GM21381 (cell line): ENCODE measurements around the gene ENC1.

Experiments
- ATAC-seq: cut with Tn5 transposase; IDR thresholded peaks from one replicate; pipeline ENCODE4 v1.9.1; 2021; ENCODE audit warnings: mild to moderate bottlenecking, moderate library complexity; ENCODE audit not compliant: unreplicated experiment

Gene ENC1

DNA sequence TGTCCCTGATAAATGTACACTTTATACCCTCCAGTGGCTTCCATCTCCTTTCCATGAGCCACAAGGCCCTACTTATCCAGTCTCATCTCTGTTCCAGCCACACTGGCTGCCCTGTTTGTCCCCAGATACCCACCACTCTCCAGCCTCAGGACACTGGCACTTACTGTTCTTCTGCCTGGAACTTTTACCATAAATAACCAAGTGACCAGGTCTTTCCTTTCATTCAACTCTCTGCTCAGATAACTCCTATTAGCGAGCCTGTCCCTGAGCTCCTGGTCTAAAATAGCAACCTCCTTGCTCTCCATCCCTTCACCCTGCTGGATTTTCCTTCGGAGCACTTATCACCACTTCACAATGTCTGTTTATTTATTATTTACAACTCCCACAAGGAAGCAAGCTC, 16.6 kb upstream of the ENC1 start:
- ATAC-seq = no peak

DNA sequence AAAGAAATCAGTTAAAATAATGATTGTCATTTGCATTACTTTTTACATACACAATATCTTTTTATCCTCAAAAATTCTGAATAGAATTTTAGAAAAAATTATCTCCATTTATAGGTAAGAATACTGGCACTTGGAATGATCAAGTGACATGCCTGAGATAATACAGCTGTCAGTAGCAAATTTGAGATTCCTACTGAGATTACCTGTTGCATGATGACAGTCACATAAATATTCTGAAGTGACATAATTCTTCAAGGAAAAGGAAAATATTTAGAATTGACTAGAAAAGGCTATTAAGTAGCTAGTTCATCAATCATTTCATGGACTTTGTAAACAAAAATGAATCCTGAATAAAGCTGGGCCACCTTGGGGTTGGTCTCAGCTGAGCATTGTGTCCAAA, 15.2 kb upstream of the ENC1 start:
- no peak for ATAC-seq

DNA sequence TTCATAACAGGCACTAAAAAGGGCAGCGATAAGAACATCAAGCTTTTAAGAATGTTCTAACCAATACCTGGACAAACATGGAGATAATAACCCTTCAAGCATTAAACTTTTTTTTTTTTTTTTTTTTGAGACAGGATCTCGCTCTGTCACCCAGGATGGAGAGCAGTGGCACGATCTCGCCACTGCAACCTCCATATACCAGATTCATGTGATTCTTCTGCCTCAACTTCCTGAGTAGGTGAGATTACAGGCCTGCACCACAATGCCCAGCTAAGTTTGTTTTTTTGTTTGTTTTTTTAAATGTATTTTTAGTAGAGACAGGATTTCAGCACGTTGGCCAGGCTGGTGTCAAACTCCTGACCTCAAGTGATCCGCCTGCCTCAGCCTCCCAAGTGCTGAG, 14.7 kb upstream of the ENC1 start:
- ATAC-seq = no peak

DNA sequence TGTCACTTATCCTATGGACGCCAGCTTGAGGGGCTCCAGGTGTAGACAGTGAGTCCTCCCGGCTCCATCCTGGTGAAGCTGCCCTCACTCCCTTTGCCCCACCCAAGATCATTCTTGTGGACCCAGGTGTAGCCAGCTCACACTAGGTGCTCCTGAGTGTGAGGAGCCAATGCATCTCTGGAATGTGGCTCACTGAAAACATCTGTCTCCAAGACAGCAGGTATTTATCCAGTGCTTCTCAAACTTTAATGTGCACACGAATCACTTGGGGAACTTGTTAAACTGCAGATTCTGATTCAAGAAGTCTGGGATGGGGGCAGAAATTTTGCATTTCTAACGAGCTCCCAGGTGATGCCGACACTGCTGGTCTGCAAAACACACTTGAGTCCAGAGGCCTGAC, 13.5 kb upstream of the ENC1 start:
- ATAC-seq = no peak

DNA sequence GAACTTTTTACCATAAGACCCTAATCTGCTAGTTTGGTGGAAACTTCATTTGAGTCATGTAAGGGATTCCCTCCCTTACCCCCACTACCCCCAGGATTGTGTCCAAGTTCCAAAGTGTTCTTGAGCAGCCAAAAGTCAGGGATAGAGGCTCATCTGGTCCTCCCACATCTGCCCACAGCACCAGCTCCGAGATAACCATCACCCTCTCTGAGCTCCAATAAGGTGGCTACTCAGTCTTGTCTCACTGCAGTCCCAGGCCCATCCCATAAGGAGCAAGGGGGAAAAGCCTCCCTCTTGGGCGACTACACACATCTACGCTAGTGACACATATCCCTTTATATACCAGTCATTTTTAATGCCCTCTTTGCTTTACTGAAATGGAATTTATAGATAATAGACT, 12.0 kb upstream of the ENC1 start:
- ATAC-seq = no peak

DNA sequence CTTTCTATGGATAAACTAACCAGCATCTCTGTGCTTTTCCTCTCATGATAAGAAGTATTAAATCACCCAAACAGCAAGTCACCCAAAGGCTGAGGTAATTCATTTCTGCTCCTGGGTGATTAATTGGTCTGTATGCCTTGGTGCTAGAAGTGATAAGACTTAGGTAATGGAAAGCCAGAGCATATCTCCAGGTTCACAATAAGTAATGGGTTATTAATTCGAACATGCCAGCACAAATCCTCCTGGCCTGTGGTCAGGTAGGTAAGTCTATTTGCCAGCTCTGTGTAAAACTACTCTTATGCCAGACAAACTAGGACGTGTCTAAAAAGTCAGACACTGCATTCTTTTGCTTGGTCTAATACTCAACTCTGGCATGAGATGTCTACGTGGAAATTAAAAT, 11.2 kb upstream of the ENC1 start:
- no peak for ATAC-seq

DNA sequence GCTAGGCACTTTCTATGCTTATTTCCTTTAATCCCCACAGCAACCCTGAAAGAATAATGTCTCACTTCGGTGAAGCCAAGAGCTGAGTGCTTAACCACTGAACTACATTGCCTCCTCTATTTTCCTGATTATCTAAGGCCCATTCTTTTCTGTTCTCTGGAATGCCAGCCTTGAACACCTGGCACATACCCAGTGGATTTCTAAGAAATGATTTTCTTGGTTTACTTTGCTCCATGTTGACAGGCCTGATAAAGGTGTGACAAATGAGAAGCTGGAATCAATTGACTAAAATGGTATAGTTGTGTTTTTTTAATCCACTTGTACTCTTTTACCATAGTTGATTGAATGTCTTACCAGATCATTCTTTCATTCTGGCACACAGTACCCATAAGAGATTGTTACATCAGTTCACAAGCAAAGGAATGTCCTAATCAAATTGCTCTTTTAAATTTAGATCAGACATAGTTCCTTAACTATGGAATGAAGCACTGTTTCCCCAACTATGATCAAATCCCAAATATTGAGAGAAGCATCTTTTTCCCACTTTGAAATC, 9.0 kb upstream of the ENC1 start:
- ATAC-seq = no peak

DNA sequence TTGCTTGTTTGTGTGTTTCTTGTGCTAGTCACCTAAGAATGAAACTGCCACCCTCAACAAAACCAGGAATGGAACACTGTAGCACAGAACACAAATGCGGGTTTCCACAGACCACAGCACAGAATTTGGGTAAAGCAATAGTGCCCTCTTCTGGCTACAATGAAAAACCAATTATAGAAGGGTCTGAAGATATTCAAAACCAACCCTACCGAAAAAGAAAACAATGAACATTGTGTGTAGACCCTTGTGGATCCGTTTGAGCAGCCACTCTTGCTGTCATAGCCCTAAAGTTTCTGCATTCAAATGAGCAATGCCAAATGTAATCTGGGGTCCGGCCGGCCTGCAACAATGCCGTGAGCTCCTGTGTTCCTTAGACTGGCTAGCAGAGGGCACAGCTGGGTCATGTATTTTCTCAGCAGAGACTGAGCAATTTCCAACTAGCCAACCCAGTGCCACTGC, 8.3 kb upstream of the ENC1 start:
- peak; percentile 68 for ATAC-seq

DNA sequence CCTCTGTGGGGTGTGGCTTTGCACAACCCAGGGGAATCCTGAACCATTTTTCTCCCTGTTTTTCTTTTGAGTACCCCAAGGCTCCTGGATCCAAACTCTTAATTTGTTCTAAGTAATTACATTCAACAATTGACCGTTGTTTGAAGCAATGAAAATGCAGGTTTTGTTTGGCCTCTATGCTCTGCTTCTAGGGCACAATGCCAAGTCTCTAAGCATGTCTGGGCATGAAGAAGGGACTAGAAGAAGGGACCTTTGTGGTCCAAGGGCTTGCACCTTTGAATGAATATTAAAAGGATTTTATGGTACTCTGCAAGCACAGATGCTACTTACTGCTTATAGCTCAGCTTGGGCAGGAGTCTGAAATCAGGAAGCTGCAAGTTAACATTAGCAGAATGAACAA, 6.6 kb upstream of the ENC1 start:
- ATAC-seq = no peak

DNA sequence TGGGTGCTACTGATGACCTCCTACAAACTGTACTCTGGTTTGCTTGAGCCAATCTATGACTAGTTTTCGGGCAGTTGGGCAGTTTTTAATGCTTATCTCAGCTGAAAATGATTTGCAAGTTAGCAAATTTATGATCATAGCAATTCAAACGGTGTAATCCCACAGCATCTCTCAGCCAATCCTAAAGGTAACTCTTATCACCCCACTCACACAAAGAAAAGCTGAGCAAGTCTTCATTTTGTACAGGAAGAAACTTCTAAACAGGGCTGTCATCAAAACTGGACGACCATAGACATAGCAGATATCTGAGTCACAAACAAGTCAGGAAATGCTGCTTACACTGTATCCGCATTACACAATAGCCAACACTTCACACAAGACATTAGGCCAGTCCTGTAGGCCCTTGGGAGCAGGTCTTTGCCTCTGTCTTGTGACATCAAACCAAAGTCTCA, 2.6 kb upstream of the ENC1 start:
- no peak for ATAC-seq

DNA sequence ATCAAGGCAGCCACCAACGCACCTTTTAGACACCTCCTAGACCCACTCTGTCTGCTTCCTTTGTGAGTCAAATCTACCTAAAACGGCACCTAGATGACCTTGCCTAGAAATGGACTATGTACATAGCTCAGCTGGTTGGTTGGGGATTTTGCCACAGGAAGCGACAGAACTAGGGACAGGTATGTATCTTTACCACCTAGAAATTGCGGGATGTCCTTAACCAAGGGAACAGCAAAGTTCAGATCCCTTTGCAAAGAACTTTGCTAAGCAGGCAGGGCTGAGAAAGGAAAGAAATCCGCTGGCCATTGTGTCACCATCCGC, 2.0 kb upstream of the ENC1 start:
- ATAC-seq = no peak

DNA sequence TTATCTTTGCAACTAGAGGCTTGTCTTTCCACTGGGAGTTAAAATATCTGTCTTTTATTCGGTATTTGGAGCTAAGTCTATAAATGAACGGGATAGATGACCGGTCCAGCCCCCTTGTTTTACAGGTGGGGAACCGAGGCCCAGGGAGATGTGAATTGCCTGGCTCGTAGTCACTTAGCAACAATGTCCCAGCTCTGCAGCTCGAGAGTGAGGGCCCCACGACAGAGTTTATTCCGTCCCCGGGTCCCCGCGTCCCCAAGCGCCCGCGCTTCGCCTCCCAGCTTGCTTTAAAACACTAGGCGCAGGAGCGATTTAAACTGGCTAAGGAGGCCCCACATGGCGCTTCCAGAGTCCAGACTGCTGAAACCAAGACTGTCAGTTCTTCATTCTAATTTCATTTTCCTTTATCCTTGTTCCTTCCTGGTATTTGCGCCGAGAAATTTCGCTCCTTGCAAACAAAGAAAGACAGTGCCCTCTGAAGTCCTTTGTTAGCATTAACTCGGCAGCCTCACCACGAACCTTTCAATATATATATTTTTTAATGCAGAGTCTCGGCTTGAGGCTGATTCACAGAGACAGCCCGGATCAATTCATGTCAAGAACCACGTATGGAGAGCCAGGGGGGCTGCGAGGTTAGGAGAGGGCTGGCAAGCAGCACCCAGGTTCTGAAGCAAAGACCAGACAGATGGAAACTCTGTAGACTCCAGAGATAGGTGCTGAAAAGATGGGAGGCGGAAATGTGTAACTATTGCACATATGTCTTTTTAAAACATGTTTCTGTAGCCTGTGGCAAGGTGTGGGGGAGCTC, 1.4 kb upstream of the ENC1 start:
- ATAC-seq = no peak

DNA sequence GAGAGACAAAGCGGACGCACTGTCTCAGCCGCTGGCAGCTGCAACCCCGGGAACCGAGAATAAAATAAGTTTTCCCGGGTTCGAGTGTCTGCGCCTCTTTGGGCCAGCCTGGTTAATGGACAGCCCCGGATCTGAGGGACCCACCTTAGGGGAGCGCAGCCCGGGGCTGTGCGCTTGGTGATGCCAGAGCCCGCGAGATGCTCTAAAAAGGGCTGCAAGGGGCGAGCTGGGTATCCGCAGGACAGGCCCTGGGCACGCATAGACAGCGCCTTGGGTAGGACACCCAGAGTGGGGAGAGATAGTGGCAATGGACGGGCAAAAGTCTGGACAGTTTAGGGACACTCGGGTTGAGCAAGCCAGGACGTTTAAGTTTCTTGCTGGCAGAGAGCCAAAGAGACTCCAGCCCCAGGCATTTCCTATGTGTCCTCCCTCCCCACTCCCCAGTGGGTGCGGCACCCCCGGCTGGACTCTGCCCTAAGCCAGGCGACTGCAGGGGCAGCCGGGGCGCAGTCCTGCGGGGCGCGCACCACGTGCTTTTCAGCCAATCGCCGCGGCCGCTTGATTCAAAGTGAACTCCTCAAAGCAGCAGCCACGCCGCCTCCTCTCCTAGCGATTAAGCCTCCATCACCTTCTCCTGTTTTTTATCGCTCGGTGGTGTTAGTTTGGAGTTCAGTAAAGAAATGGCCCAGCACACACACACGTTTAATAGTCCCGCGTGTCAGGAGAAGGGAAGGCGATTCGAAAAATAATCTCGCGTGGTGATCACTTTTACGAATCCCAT, 616 bp upstream of the ENC1 start:
- peak; percentile 15 for ATAC-seq

DNA sequence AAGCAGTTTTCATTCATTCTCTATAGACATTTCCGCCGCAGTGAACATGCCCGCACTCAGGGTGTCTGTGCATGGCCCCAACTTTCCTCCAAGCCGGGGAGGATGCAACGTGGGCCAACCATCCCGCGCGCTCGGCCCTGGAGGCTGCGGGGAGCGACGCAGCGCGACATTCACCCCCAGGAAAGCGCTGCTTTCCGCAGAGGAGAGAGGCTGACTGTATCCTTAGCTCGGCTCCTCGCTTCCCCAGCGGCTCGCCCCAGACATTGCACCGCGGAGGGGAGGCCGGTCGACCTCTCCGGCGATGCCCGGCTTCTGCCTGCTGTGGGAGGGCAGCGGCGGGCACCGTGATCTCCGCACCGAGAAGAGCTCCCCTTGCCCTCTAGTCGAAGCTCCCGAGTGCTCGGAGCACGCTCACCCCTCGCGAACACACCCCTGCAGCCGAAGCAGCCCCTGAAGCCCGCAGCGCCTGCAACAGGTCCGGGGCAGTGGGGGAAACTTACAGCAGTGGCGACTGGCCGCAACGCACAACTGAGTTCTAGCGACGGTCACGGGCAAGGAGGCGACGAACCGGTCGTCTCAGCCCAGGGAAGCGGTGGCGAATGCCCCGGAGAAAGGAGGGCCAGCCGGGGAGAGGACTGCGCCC, 600 bp downstream of the ENC1 start:
- ATAC-seq = peak; percentile 13

DNA sequence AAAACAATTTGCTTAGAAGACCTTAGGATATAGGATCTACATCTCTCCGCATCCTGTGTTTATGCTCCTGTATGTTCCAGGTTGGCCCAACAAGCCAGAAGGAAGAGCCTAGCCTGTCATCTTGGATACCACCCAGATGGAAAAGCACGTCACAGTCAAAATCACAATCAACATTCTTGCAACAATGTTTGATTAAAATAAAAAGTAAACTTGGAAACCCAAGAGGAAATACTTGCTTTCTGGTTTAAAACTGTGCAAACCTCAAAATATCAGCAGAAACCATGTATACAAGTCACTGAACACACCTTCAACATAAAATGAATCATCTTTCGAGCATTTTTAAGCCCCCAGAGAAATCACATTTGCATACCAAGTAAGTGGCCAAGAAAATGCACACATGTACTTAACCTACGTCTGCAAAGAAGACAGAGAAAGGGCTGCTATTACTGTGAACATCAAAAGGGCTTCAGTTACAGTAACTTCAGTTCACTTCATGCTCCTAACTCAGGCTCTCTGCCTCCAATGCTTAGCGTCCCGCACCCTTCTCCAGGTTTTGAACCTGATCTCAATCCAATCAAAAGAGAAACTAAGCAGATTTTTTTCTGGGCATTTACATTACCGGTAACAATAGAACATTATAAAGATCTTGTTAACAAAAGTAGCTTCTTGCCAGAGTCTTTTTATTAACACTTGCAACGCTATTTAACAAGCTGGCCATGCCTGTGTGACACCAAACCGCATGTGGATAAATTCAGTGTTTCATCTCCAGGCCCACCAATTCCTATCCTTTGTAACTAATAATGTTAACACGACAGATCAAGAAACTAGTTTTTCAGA, 1.3 kb downstream of the ENC1 start:
- peak; percentile 30 for ATAC-seq

DNA sequence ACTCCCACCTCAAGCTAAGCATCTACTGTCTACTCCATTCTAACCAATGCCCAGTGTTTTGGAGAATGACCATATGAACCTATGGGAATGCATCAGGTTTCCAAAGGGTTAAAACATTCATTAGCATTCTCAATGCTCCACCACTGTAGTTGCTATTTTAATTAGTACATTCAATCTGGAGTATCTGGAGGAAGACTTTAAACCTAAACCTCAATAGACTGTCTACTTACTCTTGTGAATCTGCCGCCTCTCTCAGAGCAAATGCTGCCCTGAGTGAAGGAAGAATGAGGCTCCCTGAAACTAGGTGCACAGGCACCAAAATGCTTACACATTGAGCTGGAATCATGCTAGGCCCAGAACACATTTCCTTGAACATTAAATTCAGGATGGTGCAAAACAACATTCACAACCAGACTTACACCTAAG, 2.0 kb downstream of the ENC1 start:
- no peak for ATAC-seq

DNA sequence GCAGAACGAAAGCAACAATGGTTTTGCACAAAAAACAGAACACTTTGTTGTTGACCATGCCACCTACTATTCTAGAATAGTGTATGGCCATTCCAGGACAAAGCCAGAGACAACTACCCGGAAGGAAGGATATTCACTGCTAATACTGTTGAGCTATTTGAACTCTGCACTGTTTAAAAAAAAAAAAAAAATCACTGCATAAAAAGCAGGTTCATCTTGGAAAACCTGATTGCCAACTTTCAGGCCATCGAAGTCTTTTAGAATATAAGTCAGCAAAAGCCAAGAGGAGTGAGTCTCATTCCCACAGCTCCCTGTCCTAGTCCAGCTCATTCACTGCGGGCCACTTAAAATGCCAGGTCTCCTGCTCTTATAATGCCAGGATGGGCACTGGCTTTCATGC, 4.0 kb downstream of the ENC1 start:
- no peak for ATAC-seq

DNA sequence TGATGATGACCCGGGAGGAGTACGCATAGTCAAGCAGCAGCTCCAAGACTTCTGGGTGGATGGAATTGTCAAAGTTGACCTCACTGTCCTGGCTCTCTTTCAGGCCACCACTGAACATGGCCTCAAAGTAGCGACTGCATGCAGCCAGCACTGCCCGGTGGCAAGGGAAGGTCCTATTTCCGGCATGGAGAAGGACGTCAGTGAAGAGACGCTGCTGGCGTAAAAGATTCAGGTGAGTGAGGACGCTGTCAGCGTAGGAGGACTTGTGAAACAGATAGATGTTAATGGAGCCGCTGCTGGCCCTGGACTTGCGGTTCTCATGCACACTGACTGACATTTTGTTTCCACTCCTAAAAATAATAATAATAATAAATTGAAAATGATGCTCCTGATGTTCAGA, 4.4 kb downstream of the ENC1 start:
- ATAC-seq = no peak

DNA sequence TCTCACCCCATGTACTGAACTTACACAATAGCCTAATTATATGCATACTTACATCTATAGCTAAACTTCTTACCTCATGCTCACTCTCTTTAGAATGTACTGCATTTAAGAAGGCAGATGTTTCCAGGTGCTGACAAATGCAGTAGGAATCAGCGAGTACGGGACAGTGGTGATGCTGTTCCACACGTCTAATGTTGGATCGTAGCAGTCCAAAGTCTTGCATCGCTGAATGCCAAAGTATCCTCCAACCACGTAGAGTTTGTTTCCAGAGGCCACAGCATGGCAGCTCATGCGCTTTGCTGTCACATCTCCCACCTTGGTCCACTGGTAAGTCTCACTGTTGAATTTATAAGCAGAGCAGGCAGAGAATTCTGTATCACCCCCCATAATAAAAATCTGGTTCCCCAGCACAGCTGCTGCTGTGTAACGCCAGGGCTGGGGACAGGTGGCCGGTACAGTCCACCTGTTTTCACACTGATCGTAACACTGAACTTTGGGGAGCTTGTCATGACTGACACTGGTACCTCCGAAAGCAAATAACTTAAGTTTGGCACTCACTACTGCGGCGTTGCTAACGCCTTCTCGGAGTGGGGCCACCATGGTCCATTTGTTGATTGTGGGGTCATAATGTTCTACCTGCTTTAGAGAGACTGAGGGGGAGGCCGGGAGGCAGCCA, 5.8 kb downstream of the ENC1 start:
- ATAC-seq = no peak

DNA sequence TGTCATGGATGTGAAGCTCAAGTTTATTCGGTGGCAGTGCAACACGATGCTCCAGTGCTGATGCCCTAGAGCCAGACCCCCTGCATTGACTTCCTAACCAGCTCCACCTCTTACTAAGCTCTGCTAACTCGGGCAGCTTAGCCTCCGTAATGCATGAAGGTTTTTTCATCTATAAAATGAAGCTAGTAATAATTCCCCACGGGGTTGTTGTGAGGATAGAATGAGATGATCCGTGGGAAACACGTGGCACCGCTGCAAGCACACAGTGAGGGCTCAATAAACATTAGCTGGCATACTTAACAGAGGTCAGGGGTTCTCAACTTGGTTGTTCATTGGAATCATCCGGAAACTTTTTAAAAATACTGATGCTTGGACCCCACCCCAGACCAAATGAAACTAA, 6.8 kb downstream of the ENC1 start:
- no peak for ATAC-seq
